ENCODE data around the gene PLEKHN1.

DNA sequence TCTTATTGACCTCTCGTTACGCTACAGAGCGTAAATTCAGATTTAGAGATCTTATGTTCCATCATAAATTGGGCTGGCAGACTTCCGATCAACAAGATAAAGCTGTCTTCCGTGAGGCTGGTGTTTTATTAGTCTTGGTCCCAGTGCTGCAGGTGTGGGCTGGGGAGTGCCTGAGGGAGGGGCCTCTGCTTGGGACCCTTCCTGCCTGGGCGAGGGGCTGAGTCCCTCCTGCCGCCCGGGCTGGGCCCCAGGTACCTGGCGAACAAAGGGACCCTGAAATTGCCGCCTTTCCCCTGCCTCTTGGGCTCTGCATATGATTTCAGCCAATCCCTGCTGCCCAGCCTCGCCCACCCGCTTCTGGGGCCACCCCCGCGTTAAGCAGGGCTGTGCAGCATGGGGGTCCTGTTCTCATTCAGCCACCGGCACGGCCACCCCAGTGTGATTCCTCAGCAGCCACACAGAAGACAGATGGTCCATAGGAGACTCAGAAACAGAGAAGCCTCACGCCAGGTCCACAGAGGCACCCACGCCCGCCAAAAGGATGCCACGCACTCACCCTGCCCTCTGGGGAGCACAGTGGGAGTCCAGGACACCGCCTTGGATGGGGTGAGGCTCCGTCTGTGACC lies 48.7 kb upstream of the PLEKHN1 start:
- no peak for TF ChIP-seq POLR2A (IDR thresholded peaks at IDR 0.05)
- TF ChIP-seq, protein P1, sequence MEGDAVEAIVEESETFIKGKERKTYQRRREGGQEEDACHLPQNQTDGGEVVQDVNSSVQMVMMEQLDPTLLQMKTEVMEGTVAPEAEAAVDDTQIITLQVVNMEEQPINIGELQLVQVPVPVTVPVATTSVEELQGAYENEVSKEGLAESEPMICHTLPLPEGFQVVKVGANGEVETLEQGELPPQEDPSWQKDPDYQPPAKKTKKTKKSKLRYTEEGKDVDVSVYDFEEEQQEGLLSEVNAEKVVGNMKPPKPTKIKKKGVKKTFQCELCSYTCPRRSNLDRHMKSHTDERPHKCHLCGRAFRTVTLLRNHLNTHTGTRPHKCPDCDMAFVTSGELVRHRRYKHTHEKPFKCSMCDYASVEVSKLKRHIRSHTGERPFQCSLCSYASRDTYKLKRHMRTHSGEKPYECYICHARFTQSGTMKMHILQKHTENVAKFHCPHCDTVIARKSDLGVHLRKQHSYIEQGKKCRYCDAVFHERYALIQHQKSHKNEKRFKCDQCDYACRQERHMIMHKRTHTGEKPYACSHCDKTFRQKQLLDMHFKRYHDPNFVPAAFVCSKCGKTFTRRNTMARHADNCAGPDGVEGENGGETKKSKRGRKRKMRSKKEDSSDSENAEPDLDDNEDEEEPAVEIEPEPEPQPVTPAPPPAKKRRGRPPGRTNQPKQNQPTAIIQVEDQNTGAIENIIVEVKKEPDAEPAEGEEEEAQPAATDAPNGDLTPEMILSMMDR (IDR thresholded peaks at IDR 0.05), result no peak

Measured in right lobe of liver (tissue), 4 donors.